Activated T-cell treated with anti-CD3 and anti-CD28 coated beads, Interleukin-2, amount 50 U/mL, for 48 hours (primary cell): Measurements from ENCODE around the gene CCR3.
"Not testable (repeated sequence)": the region's sequence is repeated elsewhere in the genome, so short reads cannot be mapped to it uniquely, and the experiment has no call there.

Experiments
- DNase-seq, 2 experiments: peaks; one replicate each; pipeline ENCODE4 v3.0.0-alpha.2; 2020

Gene CCR3

DNA sequence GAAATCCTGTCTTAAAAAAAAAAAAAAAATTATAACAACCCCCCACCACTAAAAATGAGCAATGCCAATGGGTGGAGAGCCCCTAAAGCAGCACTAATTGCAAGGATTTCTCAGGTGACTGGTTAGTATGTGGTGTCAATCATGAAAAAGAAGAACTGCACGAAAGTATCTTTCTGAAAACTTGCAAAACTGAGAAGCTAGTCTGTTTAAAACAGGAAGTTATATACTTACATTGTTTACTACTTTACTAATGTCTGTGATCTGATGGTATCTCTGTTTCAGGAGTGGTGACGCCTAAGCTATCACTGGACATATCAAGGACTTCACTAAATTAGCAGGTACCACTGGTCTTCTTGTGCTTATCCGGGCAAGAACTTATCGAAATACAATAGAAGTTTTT, at the start of gene CCR3:
CCR3 (plus strand) TSS at position 341 of the 400 bp plus-strand sequence. CDS start 22,699 bp downstream, outside the sequence.
- no peak for DNase-seq

DNA sequence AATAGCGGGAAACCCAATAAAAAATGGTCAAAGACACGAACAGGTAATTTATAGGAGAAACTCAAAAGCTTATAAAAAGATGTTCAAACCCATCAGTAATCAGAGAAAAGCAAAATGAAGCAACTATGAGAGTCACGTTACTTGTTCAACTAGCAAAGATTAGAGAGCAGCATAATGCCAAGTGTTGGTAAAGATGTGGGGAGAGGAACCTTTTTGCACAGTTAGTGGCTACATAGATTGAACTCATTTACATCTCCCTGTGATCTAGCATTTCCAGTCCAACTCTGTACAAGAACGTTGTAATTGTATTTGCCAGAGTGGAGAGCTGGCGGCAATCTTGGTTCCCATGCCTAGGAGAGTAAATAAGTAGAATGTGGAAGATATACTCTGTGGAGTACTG, 49.3 kb upstream of the CCR3 start:
- no peak for DNase-seq

DNA sequence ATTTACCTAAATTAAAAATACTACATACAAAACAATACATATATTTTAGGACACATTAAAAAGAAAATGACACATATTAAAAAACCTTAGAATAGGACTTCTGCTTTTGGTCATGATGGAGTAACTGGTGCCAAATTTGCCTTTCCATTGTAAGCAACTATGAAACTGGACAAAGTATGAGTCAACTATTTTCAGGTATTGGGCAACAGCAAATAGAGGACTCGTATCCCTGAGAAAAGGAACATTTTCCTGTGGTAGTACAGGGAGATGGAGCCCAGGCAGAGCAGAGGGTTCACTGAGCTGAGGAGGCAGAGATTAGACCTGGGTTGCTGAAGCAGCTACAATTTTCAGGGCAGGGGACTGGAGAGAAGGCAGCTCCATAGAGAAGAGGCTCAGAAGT, 48.8 kb upstream of the CCR3 start:
- no peak for DNase-seq

DNA sequence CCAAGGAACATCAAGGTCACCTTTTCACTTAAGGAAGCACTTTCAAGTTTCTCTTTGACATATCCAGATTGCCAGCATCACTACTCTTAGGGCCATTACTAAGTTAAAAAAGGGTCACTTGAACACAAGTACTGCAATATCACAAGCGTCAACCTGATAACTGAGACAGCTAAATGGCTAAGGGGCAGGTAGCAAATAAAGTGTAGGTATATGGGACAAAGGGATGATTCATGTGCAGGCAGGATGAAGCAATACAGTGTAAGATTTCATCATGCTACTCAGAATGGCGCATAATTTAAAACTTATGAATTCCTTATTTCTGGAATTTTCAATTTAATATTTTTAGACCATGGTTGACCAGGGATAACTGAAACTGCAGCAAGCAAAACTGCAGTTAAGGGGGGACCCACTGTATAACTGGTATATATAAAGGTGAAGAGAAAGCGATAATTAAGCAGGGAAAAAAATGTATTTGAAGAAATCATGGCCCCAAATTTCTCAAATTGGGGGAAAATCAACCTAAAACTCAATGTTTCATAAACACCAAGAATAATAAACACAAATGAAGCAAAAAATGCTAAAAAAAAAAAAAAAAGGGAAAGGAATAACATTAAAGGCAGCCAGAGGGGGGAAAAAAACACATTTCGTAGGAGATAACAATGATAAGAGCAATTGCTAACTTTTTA, 47.2 kb upstream of the CCR3 start:
- no peak for DNase-seq

DNA sequence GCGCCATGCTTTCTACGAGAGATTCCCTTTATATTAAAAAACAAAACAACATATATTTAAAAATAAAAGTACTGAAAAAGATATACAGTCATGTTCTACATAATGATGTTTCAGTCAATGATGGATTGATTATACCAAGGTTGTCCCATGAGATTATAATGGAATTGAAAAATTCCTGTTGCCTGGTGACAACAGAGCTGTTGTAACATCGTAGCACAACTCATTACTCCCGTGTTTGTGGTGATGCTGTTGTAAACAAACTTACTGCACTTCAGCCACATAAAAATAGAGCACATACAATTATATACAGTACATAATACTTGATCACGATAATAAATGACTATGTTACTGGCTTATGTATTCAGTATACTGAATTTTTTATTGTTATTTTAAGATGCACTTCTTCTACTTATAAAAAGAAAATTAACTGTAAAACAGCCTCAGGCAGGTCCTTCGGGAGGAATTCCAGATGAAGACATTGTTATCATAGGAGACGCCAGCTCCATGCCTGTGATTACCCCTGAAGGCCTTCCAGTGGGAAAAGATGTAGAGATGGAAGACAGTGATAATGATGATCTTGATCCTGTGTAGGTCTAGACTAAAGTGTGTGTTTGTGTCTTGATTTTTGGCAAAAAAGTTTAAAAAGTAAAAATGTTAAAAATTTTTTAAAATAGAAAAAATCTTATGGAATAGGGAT, 45.9 kb upstream of the CCR3 start:
- no peak for DNase-seq

DNA sequence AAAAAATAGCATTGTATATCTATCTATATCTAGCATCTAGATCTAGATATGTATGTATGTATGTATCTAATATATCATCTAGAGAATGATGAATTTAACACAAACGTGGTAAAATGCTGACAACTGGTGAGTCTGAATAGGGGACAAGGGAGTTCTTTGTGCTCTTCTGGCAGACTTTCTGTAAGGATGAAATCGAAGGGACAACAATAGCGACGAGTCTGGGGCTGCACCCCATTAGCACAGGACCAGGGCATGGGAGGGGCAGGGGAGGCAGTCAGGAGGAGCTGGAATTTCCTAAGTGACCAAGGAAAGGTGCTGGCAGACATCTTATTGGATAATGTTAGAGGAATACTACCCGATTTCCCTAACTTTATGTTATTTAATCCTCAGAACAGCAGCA, 42.0 kb upstream of the CCR3 start:
- DNase-seq = no peak

DNA sequence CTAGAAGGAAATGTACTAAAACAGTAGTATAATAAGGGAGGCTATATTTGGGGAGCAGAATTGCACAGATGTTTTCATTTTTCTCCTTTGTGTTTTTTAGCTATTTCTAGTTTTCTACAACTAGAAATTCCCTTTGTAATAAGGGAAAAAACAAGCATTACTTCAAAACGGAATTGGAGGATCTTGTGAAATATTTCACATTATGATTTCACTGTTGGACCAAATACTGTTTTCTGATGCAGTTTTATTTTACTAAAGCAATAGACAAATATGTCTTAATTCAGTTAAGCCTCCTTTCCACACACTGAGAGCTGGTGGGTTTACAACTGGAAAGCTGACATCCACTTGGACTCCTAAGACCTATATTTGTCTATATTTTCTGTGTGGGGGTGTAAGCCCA, 41.5 kb upstream of the CCR3 start:
- no peak for DNase-seq

DNA sequence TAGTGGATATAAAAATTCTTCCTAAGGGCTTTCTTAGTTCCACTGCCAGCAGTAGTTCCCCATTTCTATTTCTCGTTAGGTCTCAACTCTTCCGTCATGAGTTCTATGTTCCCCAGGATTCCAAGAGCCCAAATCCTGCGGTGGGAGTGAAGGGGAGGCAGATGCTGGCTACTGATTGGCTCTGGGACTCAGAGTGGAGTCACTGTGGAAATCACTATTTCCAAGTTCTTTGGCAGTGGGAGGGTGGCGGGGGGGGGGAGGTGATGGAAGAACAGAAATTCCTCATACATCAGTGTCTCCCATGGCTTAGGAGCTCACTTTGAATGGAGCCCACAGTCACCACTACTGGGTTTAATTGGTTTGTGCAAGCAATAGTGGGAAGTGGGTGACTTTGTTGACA, 39.7 kb upstream of the CCR3 start:
- DNase-seq = no peak

DNA sequence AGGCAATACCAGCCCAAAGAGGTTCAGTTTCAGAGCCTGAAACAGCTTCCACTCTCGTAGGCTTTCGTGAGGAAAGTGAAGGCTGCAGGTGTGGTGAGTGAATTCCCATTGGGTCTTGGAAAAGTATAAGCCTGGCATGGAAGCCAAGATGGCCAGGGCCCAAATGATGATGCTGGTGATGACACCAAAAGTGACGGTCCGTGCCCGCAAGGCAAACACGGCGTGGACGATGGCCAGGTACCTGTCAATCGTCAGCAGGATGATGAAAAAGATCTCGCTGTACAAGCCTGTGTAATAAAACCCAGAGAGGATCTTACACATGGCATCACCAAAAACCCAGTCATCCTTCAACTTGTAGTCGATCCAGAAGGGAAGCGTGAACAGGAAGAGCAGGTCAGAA, 38.6 kb upstream of the CCR3 start:
- no peak for DNase-seq

DNA sequence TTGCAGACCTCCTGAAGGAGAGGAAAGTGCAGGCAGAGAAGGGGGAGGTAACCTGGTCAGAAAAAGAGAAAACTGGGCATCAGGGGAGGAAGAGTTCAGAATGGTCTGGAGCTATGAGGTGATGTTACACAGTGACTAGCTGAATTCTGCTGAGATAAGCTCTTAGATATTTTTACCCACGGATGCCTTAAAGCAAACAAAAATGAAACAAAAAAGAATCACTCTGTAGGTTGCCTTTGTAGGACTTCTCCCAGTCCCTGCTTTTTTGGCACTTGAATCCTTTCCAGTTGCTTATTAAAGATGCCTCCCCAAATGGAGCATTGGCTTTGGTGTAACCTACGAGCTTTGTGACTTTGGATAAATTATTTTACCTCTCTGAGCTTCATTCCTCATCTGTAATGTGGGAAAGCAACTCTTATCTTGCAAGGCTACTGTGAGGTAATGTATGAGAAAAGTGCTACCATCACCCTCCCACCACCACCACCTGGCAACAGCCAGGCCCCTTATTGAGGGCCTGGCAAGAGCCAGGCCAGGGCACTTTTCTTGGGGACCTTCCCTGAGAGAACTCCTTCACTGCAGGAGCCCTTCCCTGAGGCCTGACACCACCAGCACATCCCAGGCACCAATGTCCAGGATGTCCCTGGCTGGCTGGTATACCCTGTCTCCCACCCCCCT, 36.8 kb upstream of the CCR3 start:
- no peak for DNase-seq

DNA sequence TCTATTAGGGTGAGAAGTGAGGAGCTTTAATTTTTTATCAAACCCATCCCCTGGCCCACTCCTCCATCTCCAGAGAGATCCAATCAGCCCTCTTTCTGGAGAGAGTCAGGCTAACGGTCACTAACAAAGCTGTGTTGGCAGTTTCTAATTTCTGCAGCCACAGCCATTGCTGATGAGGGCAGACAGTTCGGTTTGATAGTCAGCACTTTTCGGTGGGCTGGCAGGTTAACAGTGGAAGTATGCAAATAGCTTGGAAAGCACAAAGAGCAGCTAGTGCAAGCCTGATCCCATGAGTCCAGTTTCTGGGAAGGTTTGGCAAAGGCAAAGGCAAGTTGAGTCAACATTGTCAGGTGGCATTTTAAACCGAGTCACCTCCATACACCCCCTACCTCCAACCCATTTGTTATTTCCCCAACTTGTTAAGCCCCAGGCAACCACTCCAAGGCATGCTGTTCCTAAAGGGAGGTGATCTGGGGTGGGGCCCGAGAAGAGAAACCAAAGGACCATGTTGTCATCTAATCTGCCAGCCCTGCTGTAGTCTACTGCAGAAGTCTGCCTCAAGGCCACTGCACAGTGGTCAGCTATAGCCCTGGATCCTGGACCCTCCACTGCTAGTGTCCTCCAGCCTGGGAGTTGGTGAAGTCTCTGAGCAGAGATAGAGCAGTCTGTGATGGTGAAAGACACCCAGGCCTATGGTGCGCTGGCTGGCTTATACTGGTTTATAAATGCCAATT, 35.8 kb upstream of the CCR3 start:
- DNase-seq = no peak

DNA sequence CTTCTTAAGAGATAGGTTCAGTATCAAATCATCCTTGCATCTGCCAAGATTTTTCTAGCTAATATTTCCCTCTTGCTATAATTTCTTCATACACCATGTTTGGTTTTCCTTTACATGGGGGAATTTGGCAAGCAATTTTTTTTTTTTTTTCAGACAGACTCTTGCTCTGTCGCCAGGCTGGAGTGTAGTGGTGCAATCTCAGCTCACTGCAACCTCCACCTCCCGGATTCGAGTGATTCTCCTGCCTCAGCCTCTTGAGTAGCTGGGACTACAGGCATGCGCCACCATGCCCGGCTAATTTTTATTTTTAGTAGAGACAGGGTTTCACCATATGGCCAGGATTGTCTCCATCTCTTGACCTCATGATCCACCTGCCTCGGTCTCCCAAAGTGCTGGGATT, 34.7 kb upstream of the CCR3 start:
- not testable (repeated sequence) for DNase-seq

DNA sequence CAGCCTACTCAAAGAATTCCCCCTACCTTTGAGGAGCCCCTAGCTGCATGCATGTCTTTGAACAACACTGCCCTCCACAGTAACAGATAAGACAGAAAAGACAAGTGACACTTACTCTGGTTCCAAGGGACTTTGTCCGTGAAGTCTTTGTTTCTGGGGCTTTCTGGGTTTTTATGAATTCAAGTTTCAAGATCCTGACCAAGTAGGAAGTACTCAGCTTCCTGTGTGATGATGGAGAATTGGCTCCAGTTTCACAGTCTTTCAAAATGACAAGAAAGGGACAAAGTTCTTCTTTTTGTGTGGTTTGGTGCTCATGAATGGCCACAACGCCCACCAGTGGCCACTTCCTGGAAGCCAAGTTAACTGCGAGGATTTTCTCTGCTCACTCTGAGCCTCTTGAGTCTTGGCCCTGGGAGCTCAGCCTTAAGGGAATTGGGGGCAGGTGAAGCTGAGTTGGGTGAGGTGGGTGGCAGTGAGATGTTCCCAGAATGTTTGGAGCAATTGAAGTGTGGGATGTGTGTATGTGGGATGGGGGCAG, 34.0 kb upstream of the CCR3 start, which contains the start of gene CCR1:
CCR1 (minus strand) TSS at position 147 of the 538 bp plus-strand sequence. CDS start 4,000 bp downstream, outside the sequence.
- DNase-seq = peak; percentile 78 to 79

DNA sequence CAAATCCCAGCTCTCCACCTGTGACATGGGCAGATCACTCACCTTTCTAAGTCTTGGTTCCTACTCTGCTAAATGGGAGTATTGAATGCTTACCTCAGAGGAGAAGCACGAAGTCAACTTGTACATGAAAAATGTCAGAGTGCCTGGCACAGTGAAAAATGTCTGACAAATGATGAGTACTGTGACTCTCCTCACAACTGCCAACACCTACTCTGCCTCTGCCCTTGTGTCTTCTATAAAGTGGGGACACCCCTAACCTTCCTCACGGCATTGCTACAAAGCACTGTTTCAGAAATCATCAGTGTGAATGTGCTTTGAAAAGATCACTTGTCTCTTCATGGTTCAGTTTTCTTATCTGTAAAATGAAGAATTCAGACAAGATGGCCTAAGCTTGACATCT, 33.2 kb upstream of the CCR3 start:
- no peak for DNase-seq

DNA sequence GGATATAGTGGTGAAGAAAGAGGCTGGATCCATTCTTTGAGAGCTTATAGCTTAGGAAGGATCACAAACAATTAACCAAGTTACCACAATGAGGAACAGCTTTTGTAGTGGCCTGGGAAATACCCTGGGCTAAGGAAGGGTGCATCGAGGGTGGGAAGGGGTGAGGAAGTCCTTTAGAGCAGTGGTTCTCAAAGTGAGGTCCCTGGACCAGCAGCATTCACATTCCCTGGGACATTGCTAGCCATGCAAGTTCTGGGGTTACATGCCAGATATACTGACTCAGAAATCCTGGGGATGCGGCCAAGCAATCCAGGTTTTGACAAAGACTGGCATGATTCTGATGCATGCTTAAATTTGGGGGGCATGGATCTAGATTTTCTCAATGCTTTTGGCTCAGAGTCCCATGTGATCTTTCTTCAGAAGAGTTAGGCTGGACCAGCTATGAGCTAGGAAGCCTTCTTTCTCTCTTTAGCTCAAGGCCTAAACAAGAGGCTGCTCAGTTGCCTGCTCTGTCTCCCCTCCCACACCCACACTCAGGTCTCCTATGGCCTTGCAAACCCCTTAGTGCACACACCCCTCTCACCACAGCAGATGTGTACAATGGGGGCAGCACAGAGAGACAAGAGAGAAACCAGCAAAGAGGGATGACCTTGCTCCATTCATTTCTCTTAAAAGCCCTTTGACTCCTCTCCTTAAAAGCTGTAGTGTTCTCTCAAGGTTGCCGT, 32.4 kb upstream of the CCR3 start:
- no peak for DNase-seq

DNA sequence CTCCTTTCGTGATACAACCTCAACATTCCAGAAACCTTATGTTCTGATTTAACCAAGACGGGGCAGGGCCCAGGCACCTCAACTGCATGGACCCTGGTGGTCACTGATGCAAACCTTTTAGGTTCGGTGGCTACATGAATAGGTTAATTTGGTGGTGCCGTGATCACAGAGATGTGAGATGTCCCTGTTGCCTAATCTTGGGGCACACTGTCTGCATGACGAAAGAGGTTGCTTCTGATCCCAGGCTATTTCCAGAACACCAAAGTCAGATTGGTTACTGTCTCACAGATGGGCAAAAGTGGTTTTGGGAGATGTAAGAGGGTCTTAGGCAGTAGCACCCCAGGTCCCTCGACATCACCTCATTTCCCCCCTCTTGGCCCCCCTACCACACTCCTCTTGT, 30.2 kb upstream of the CCR3 start:
- no peak for DNase-seq

DNA sequence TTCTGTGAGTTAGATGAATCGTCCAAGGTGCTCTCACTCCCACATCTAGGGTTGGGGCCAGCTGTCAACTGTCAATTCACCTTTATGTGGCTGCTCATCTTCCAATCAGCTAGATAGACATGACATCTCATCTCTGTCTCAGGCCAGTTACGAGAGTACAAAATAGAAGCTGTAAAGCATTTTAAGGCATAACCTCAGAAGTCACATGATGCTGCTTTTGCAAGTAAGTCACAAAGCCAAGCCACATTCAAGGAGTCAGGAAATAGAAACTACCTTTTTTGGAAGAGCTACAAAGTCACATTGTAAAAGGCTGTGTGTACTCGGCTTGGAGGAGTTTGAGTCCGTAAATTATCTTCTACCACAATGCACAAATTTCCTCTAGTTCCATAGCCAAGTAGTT, 29.1 kb upstream of the CCR3 start:
- no peak for DNase-seq

DNA sequence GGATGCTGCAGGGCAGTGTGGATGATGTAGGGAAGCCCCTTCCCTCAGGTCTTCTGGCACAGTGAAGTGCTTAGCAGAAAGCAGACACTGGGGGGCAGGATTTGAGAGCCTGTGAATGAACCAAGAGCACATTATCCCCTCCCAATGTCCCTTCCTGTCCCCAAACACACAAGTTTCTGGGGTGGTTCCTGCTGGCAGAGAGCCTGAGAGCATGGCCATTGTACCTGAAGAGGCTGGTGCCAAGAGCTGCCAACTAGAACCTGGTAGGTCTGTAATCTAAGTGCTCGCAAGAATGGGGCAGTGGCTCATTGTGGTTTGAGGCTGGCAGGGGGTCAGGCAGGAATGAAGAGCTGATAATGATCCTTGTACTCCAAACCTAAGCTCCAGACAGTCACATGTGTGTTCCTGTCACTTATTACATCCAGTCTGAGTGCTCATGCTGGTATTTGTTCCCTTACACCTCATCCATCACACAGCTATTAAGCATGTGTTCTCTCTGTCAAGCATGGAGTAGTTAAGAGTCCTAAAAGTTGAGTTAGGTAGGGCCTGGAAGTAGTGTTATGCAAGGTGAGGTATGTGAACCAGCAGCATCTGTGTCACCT, 27.4 kb upstream of the CCR3 start:
- DNase-seq = no peak

DNA sequence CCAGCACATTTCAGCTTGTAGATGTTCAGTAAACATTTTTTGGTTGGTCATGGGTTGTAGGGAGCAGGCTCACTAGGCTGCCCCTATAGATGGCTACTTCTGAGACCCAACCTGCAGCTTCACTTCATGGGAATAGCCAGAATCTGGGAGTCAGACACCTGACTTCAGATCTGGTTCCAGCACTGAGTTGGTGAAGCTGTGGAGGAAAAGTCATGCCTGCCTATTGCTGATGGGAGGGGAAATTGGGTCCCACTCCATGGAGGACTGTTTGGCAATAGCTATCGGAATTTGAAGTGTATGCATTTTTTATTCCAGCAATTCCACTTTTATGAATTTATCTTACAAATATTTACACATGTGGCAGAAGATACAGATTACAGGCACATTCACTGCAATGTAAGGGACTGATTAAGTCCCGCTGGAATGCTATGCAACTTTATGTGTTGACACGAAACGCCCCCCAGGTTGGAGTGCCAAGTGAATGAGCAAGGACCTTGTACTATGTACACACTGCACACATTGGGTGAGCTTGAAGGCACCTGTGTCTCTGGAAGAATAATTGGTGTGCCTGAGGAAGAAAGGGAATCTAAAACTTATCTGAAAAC, 26.3 kb upstream of the CCR3 start:
- DNase-seq = no peak

DNA sequence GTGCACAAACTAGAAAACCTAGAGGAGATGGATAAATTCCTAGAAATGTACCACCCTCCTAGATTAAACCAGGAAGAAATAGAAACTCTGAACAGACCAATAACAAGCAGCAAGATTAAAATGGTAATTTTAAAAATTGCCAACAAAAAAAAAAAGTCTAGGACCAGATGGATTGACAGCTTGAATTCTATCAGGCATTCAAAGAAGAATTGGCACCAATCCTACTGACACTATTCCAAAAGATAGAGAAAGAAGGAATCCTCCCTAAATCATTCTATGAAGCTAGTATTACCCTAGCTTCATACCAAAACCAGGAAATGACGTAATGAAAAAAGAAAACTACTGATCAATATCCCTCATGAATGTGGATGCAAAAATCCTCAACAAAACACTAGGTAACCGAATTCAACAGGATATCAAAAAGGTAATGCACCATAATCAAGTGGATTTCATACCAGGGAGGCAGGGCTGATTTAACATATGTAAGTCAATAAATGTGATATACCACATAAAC, 24.0 kb upstream of the CCR3 start:
- no peak for DNase-seq

DNA sequence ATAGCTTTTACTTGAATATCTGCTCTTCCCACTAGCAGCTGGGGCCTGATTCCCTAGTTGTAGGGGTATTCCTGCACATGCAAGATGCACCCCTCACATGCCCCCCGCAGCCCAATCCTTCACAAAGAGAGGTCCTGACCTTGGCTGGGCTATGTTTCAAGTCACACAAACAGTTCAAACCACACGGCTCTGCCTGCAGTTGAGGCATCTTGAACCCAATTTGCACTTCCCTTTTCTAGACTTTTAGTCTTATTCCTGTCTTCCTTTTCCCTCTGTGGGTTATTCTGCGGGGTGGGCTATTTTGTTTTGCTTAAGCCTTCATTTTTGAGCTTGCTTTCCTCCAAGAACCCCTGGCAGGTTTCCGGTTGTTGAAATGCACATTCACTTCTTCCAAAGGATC, 20.9 kb upstream of the CCR3 start:
- no peak for DNase-seq
